ENCODE measurements around the gene AADAC.

DNA sequence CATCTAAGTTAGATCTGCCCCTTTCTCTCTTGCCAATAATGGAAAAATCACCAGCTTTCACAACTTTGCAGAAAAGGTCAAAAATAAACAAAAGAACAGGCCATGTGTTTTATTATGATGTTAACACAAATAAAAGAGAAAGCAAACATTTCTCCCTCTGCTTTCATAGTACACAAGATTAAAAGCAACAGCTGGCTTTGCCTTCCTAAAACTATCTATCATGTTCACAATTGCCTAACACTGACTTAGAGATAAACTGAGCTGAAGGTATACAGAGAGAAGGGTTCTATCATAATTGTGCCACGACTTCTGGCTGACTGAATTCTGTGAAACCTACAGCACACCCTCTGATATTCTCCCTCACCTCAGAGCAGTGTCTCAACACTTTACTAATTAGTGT, 29.4 kb downstream of the AADAC start:
- TF ChIP-seq, protein P1, sequence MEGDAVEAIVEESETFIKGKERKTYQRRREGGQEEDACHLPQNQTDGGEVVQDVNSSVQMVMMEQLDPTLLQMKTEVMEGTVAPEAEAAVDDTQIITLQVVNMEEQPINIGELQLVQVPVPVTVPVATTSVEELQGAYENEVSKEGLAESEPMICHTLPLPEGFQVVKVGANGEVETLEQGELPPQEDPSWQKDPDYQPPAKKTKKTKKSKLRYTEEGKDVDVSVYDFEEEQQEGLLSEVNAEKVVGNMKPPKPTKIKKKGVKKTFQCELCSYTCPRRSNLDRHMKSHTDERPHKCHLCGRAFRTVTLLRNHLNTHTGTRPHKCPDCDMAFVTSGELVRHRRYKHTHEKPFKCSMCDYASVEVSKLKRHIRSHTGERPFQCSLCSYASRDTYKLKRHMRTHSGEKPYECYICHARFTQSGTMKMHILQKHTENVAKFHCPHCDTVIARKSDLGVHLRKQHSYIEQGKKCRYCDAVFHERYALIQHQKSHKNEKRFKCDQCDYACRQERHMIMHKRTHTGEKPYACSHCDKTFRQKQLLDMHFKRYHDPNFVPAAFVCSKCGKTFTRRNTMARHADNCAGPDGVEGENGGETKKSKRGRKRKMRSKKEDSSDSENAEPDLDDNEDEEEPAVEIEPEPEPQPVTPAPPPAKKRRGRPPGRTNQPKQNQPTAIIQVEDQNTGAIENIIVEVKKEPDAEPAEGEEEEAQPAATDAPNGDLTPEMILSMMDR (IDR thresholded peaks at IDR 0.05; ENCODE audit: insufficient read depth, low read depth, low read length) = no peak
- TF ChIP-seq EZH2 (IDR thresholded peaks at IDR 0.05; ENCODE audit: insufficient read depth, low read length) = no peak
